Right lobe of liver (tissue), 6 donors: ENCODE results near the gene RPL4. TPM values are rescaled to one million over a fixed set of nuclear protein-coding genes. Genes with fewer than 3 reads are reported as not detected.

Source experiments
- ATAC-seq, 4 donors: fragments of 200-7000 bp; cut with Tn5 transposase; one replicate each; pipeline ENCODE4 v1.9.1; 2020; ENCODE audit warnings: mild to moderate bottlenecking in 4 of 4, moderate library complexity in 4 of 4
- DNase-seq, 3 donors: peaks; one replicate each; pipeline ENCODE4 v3.0.0-alpha.2; 2020
- H3K27ac ChIP-seq, 3 donors: fragments of 200-600 bp; one replicate each; pipeline ENCODE4 v1.8.0; 2022
- H3K27me3 ChIP-seq, 2 donors: fragments of 200-600 bp; one replicate each; pipeline ENCODE4 v1.8.0; 2022
- H3K36me3 ChIP-seq, 4 donors: fragments of 200-600 bp; sonication (generic) in 1 of 4; one replicate each; pipeline versions ENCODE4 v1.5.1 to v1.8.0; 2017 to 2022; ENCODE audit warnings: control low read depth in 1 of 4
- H3K4me1 ChIP-seq, 4 donors: fragments of 200-600 bp; sonication (generic) in 1 of 4; one replicate each; pipeline versions ENCODE4 v1.5.1 to v1.8.0; 2017 to 2022; ENCODE audit warnings: control low read depth in 1 of 4
- H3K4me3 ChIP-seq, 3 donors: fragments of 200-600 bp; one replicate each; pipeline ENCODE4 v1.8.0; 2022
- H3K9me3 ChIP-seq, 4 donors: fragments of 200-600 bp; sonication (generic) in 1 of 4; one replicate each; pipeline versions ENCODE4 v1.5.1 to v1.8.0; 2017 to 2022; ENCODE audit warnings: control low read depth in 1 of 4
- CTCF ChIP-seq, 4 donors: fragments of 200-600 bp in 3 of 4; fragments of 450-650 bp in 1 of 4; IDR thresholded peaks; one replicate each; pipeline versions ENCODE4 v1.5.1 to v1.8.0; 2016 to 2022; ENCODE audit warnings: antibody characterized with exemption in 4 of 4, mild to moderate bottlenecking in 2 of 4
- POLR2A ChIP-seq: fragments of 450-650 bp; IDR thresholded peaks from one replicate; pipeline ENCODE4 v1.6.1; 2017; ENCODE audit warnings: antibody characterized with exemption, mild to moderate bottlenecking
- WGBS: methylation state at CpG from one replicate; pipeline ENCODE4 v1.1.6; 2018; ENCODE audit warnings: low coverage, low lambda C conversion rate; ENCODE audit not compliant: insufficient coverage; ENCODE audit errors: missing lambda C conversion rate; 5-methylcytosine and 5-hydroxymethylcytosine counted together
- intact Hi-C, 2 donors: fragments of 100-400 bp; cut with DNase I; formaldehyde crosslinking; loops; one replicate each; pipeline versions ENCODE4 v1.11.2 to v1.14.1; 2022
- total RNA-seq, 6 experiments: library from RNA; depleted of rRNA in 2 of 6; stranded (reverse); fragments of >200 nt in 2 of 6; fragmentation: NEBNext Ultra II Directional in 3 of 6; extraction: Animal tissue kit (Norgen Biotek cat#: 25700) in 3 of 6; gene quantifications; one replicate each; pipeline versions ENCODE4 v1.1.0 to v1.2.4, GENCODE V29; 2016 to 2023
- donor health status: DM: no; HTN: yes; CAD: no.
- donor health status: DM: no; HTN: no; CAD: no.
- donor health status: DM: no; HTN: no; CAD: no.
- donor health status: DM: no; HTN: yes; CAD: no.
- donor health status: DM: no; HTN: yes; CAD: no.

Gene RPL4
- total RNA-seq, 6 experiments from 2014 or later, result 643 to 1,390 (median 819) TPM

- Histone ChIP-seq H3K27ac (no peak overlapping the region), H3K9me3 (no peaks in the 10 kb centered on the region), H3K4me1 (no peaks in the 10 kb centered on the region), H3K27me3 (no peaks in the 10 kb centered on the region), H3K36me3 (peaks cover 0 to 4% (median 0%) of the 10 kb centered on the region in 4 donors), H3K4me3 (no peak overlapping the region)
- intact Hi-C loops, result no loop called here
- DNase-seq (no peak), ATAC-seq (no peak)
- 85% methylated on average over 4 of the region's 4 CpGs for WGBS
- TF ChIP-seq CTCF (IDR thresholded peaks at IDR 0.05), result no peak
- TF ChIP-seq POLR2A, result no peak
These were observed 20.2 kb upstream of the RPL4 start for GRCh38 chr15:66524838-66525237.

GRCh38 chr15:66523926-66524325, 19.3 kb upstream of the RPL4 start:
- WGBS, result 91% methylated on average over 3 of the region's 3 CpGs
- Histone ChIP-seq H3K4me3 (no peak overlapping the region), H3K9me3 (no peaks in the 10 kb centered on the region), H3K36me3 (no peaks in the 10 kb centered on the region), H3K27me3 (no peaks in the 10 kb centered on the region), H3K4me1 (no peaks in the 10 kb centered on the region), H3K27ac (no peak overlapping the region)
- DNase-seq (no peak), ATAC-seq (no peak)
- TF ChIP-seq POLR2A (no peak), CTCF (IDR thresholded peaks at IDR 0.05) (no peak)
- intact Hi-C loops, result no loop called here

GRCh38 chr15:66515901-66516322, 11.3 kb upstream of the RPL4 start:
- peaks cover 0 to 2% (median 0%) of the 10 kb centered on the region in 4 donors for H3K36me3 ChIP-seq
- H3K4me1 ChIP-seq, result no peaks in the 10 kb centered on the region
- H3K27ac ChIP-seq, result no peak overlapping the region
- H3K9me3 ChIP-seq, result no peaks in the 10 kb centered on the region
- TF ChIP-seq CTCF (IDR thresholded peaks at IDR 0.05) (no peak), POLR2A (no peak)
- intact Hi-C loops, result no loop called here
- no peaks in the 10 kb centered on the region for H3K27me3 ChIP-seq
- DNase-seq (no peak), ATAC-seq (no peak)
- H3K4me3 ChIP-seq, result no peak overlapping the region
- WGBS, result 100% methylated on average over 2 of the region's 2 CpGs

GRCh38 chr15:66514586-66514985, 9.9 kb upstream of the RPL4 start:
- Histone ChIP-seq H3K4me3 (no peak overlapping the region), H3K27ac (no peak overlapping the region), H3K27me3 (no peaks in the 10 kb centered on the region), H3K36me3 (peaks cover 0 to 2% (median 0%) of the 10 kb centered on the region in 4 donors), H3K4me1 (no peaks in the 10 kb centered on the region), H3K9me3 (no peaks in the 10 kb centered on the region)
- intact Hi-C loops, result no loop called here
- no peak for ATAC-seq
- no peak for DNase-seq
- 84% methylated on average over 3 of the region's 3 CpGs for WGBS
- TF ChIP-seq CTCF (IDR thresholded peaks at IDR 0.05), result no peak
- TF ChIP-seq POLR2A, result no peak
